Peyer's patch (tissue), 4 donors: ENCODE measurements around the gene HTR3A. TPM values are rescaled to one million over a fixed set of nuclear protein-coding genes. Genes with fewer than 3 reads are reported as not detected.

Experiments
- DNase-seq, 3 donors: peaks; one replicate each; pipeline ENCODE4 v3.0.0-alpha.2; 2017 to 2019
- H3K27ac ChIP-seq, 4 donors: fragments of 200-600 bp; sonication (generic); one replicate each; pipeline ENCODE4 v1.5.1; 2016 to 2019
- H3K27me3 ChIP-seq, 2 donors: fragments of 200-600 bp; sonication (generic); one replicate each; pipeline ENCODE4 v1.5.1; 2019
- H3K36me3 ChIP-seq, 3 donors: fragments of 200-600 bp; sonication (generic); one replicate each; pipeline ENCODE4 v1.5.1; 2016 to 2019
- H3K4me1 ChIP-seq, 4 donors: fragments of 200-600 bp; sonication (generic); one replicate each; pipeline ENCODE4 v1.5.1; 2016 to 2019
- H3K4me3 ChIP-seq, 4 donors: fragments of 200-600 bp; sonication (generic); 1 replicate in 3 of 4; 2 replicates in 1 of 4; pipeline ENCODE4 v1.5.1; 2016 to 2019; ENCODE audit warnings: mild to moderate bottlenecking in 1 of 4
- H3K9me3 ChIP-seq, 4 donors: fragments of 200-600 bp; sonication (generic); one replicate each; pipeline ENCODE4 v1.5.1; 2016 to 2019; ENCODE audit warnings: mild to moderate bottlenecking in 1 of 4
- CTCF ChIP-seq, 6 experiments: fragments of 450-650 bp in 4 of 6; fragments of 200-600 bp in 2 of 6; sonication (generic) in 1 of 6; IDR thresholded peaks; one replicate each; pipeline ENCODE4 v1.5.1; 2017 to 2019; ENCODE audit warnings: antibody characterized with exemption in 6 of 6, mild to moderate bottlenecking in 3 of 6, moderate library complexity in 1 of 6
- POLR2A ChIP-seq, 2 donors: fragments of 450-650 bp; IDR thresholded peaks; one replicate each; pipeline ENCODE4 v1.5.1; 2017; ENCODE audit warnings: antibody characterized with exemption in 2 of 2, mild to moderate bottlenecking in 2 of 2, moderate library complexity in 2 of 2
- total RNA-seq, 4 donors: library from RNA; depleted of rRNA; stranded (reverse); fragments of >200 nt; gene quantifications; one replicate each; pipeline ENCODE4 v1.1.0, GENCODE V29; 2016

The HTR3A gene
- total RNA-seq, 4 donors from 2014 or later: 0.80 to 1.7 (median 0.95) TPM; not detected in 1

- no peak overlapping the region for H3K4me3 ChIP-seq
- H3K27ac ChIP-seq: no peak overlapping the region
- TF ChIP-seq CTCF (IDR thresholded peaks at IDR 0.05) (no peak), POLR2A (IDR thresholded peaks at IDR 0.05) (no peak)
- H3K4me1 ChIP-seq: peaks cover 0 to 4% (median 0%) of the 10 kb centered on the region in 4 donors
- H3K36me3 ChIP-seq: no peaks in the 10 kb centered on the region
- H3K27me3 ChIP-seq: no peaks in the 10 kb centered on the region
- no peak for DNase-seq
- no peaks in the 10 kb centered on the region for H3K9me3 ChIP-seq
Measured at GRCh38 chr11:113951537-113951936, 23.4 kb upstream of the HTR3A start.

- no peak for DNase-seq
- H3K4me3 ChIP-seq: no peak overlapping the region
- no peaks in the 10 kb centered on the region for H3K9me3 ChIP-seq
- H3K4me1 ChIP-seq: peaks cover 0 to 4% (median 0%) of the 10 kb centered on the region in 4 donors
- TF ChIP-seq CTCF (IDR thresholded peaks at IDR 0.05) (no peak), POLR2A (IDR thresholded peaks at IDR 0.05) (no peak)
- no peak overlapping the region for H3K27ac ChIP-seq
- H3K36me3 ChIP-seq: no peaks in the 10 kb centered on the region
- H3K27me3 ChIP-seq: no peaks in the 10 kb centered on the region
Measured at GRCh38 chr11:113952070-113952469, 22.8 kb upstream of the HTR3A start.

GRCh38 chr11:113952588-113952987 is 22.3 kb upstream of the HTR3A start:
- Histone ChIP-seq H3K27ac (no peak overlapping the region), H3K9me3 (no peaks in the 10 kb centered on the region), H3K27me3 (no peaks in the 10 kb centered on the region), H3K4me3 (no peak overlapping the region), H3K4me1 (peaks cover 0 to 3% (median 0%) of the 10 kb centered on the region in 4 donors), H3K36me3 (no peaks in the 10 kb centered on the region)
- no peak for DNase-seq
- no peak for TF ChIP-seq CTCF (IDR thresholded peaks at IDR 0.05)
- TF ChIP-seq POLR2A (IDR thresholded peaks at IDR 0.05): no peak

GRCh38 chr11:113954235-113954634 is 20.7 kb upstream of the HTR3A start:
- Histone ChIP-seq H3K4me1 (no peaks in the 10 kb centered on the region), H3K9me3 (no peaks in the 10 kb centered on the region), H3K27me3 (no peaks in the 10 kb centered on the region), H3K4me3 (no peak overlapping the region), H3K27ac (no peak overlapping the region), H3K36me3 (no peaks in the 10 kb centered on the region)
- TF ChIP-seq CTCF (IDR thresholded peaks at IDR 0.05) (no peak), POLR2A (IDR thresholded peaks at IDR 0.05) (no peak)
- DNase-seq: no peak

GRCh38 chr11:113956986-113957385 is 17.9 kb upstream of the HTR3A start:
- no peaks in the 10 kb centered on the region for H3K4me1 ChIP-seq
- H3K36me3 ChIP-seq: no peaks in the 10 kb centered on the region
- DNase-seq: no peak
- H3K9me3 ChIP-seq: no peaks in the 10 kb centered on the region
- H3K4me3 ChIP-seq: no peak overlapping the region
- TF ChIP-seq CTCF (IDR thresholded peaks at IDR 0.05): no peak
- no peak for TF ChIP-seq POLR2A (IDR thresholded peaks at IDR 0.05)
- no peak overlapping the region for H3K27ac ChIP-seq
- H3K27me3 ChIP-seq: no peaks in the 10 kb centered on the region

- H3K36me3 ChIP-seq: no peaks in the 10 kb centered on the region
- DNase-seq: no peak
- H3K4me3 ChIP-seq: no peak overlapping the region
- no peaks in the 10 kb centered on the region for H3K4me1 ChIP-seq
- TF ChIP-seq POLR2A (IDR thresholded peaks at IDR 0.05) (no peak), CTCF (IDR thresholded peaks at IDR 0.05) (no peak)
- no peaks in the 10 kb centered on the region for H3K9me3 ChIP-seq
- no peaks in the 10 kb centered on the region for H3K27me3 ChIP-seq
- H3K27ac ChIP-seq: no peak overlapping the region
Measured at GRCh38 chr11:113960702-113961330, 14.1 kb upstream of the HTR3A start.
